HEK293 (cell line): ENCODE data around the gene LRRTM4.
"Not testable (repeated sequence)": the region's sequence is repeated elsewhere in the genome, so short reads cannot be mapped to it uniquely, and the experiment has no call there.

Experiments
- CTCF ChIA-PET: fragments of 350-600 bp; formaldehyde crosslinking; extraction: SDS; loops from one replicate; lab custom pipeline; 2021; ENCODE audit warnings: antibody characterized with exemption; lab: Yijun Ruan, JAX
- POLR2A ChIA-PET: fragments of 300-600 bp; formaldehyde crosslinking; extraction: SDS; loops from one replicate; lab custom pipeline; 2020; ENCODE audit warnings: antibody characterized with exemption, inconsistent platforms; lab: Yijun Ruan, JAX
- H3K27ac ChIP-seq: fragments of 200-500 bp; sonication (Bioruptor generic); 2 replicates; pipeline ENCODE4 v1.5.1; 2014; ENCODE audit warnings: low read depth, low read length, control low read depth, inconsistent platforms; ENCODE audit errors: extremely low read depth
- H3K36me3 ChIP-seq, 2 experiments: fragments of 200-500 bp in 1 of 2; sonication (Bioruptor generic) in 1 of 2; 1 replicate in 1 of 2; 2 replicates in 1 of 2; pipeline ENCODE4 v1.5.1; 2014 to 2017; ENCODE audit warnings: inconsistent platforms in 2 of 2, low read length in 2 of 2; ENCODE audit not compliant: control insufficient read depth in 2 of 2, insufficient read depth in 1 of 2
- H3K4me1 ChIP-seq: fragments of 200-500 bp; sonication (Bioruptor generic); 2 replicates; pipeline ENCODE4 v1.5.1; 2014; ENCODE audit warnings: mild to moderate bottlenecking, low read length, inconsistent platforms; ENCODE audit not compliant: control insufficient read depth, insufficient read depth
- H3K4me3 ChIP-seq: 2 replicates; pipeline ENCODE4 v1.5.1; 2011; ENCODE audit warnings: low read depth, mild to moderate bottlenecking, control low read depth, low read length, moderate library complexity
- H3K9me3 ChIP-seq: fragments of 200-500 bp; sonication (Bioruptor generic); 2 replicates; pipeline ENCODE4 v1.5.1; 2014; ENCODE audit warnings: low read depth, low read length, inconsistent platforms; ENCODE audit not compliant: control insufficient read depth, insufficient read depth
- GFI1B ChIP-seq: fragments of 450-650 bp; formaldehyde crosslinking; IDR thresholded peaks from 2 replicates; pipeline ENCODE4 v1.5.1; 2016; ENCODE audit warnings: missing biosample characterization, missing genetic modification characterization
- PBX3 ChIP-seq: sonication (generic); formaldehyde crosslinking; IDR thresholded peaks from 2 replicates; pipeline ENCODE4 v1.8.1; 2022; ENCODE audit warnings: mild to moderate bottlenecking, moderate library complexity, missing genetic modification reagents
- PRDM10 ChIP-seq: fragments of 450-650 bp; formaldehyde crosslinking; IDR thresholded peaks from 2 replicates; pipeline ENCODE4 v1.5.1; 2016; ENCODE audit warnings: missing biosample characterization, missing genetic modification characterization
- SP7 ChIP-seq: fragments of 450-650 bp; formaldehyde crosslinking; IDR thresholded peaks from 2 replicates; pipeline ENCODE4 v1.5.1; 2016; ENCODE audit warnings: missing biosample characterization, missing genetic modification characterization
- ZBTB8A ChIP-seq: fragments of 450-650 bp; formaldehyde crosslinking; IDR thresholded peaks from 2 replicates; pipeline ENCODE4 v1.5.1; 2016; ENCODE audit warnings: missing biosample characterization, missing genetic modification characterization
- ZNF157 ChIP-seq: fragments of 450-650 bp; formaldehyde crosslinking; IDR thresholded peaks from 2 replicates; pipeline ENCODE4 v1.5.1; 2016; ENCODE audit warnings: missing biosample characterization, missing genetic modification characterization
- ZNF169 ChIP-seq: fragments of 450-650 bp; formaldehyde crosslinking; IDR thresholded peaks from 2 replicates; pipeline ENCODE4 v1.5.1; 2016; ENCODE audit warnings: missing biosample characterization, missing genetic modification characterization
- ZNF2 ChIP-seq: fragments of 450-650 bp; formaldehyde crosslinking; IDR thresholded peaks from 2 replicates; pipeline ENCODE4 v1.5.1; 2016; ENCODE audit warnings: missing biosample characterization, missing genetic modification characterization
- ZNF354C ChIP-seq: fragments of 450-650 bp; formaldehyde crosslinking; IDR thresholded peaks from 2 replicates; pipeline ENCODE4 v1.5.1; 2016; ENCODE audit warnings: missing biosample characterization, missing genetic modification characterization, low read depth, borderline replicate concordance
- ZNF426 ChIP-seq: fragments of 450-650 bp; formaldehyde crosslinking; IDR thresholded peaks from 2 replicates; pipeline ENCODE4 v1.5.1; 2017; ENCODE audit warnings: missing biosample characterization, missing genetic modification characterization, mild to moderate bottlenecking, inconsistent platforms, moderate library complexity
- ZNF48 ChIP-seq: fragments of 450-650 bp; formaldehyde crosslinking; IDR thresholded peaks from 2 replicates; pipeline ENCODE4 v1.5.1; 2016; ENCODE audit warnings: missing biosample characterization, missing genetic modification characterization
- ZNF521 ChIP-seq: fragments of 450-650 bp; formaldehyde crosslinking; IDR thresholded peaks from 2 replicates; pipeline ENCODE4 v1.5.1; 2017; ENCODE audit warnings: missing biosample characterization, mild to moderate bottlenecking, missing genetic modification characterization
- ZNF544 ChIP-seq: fragments of 450-650 bp; formaldehyde crosslinking; IDR thresholded peaks from 2 replicates; pipeline ENCODE4 v1.5.0; 2017; ENCODE audit warnings: missing biosample characterization, missing genetic modification characterization
- ZNF548 ChIP-seq: fragments of 450-650 bp; formaldehyde crosslinking; IDR thresholded peaks from 2 replicates; pipeline ENCODE4 v1.5.1; 2016; ENCODE audit warnings: missing biosample characterization, missing genetic modification characterization
- ZNF600 ChIP-seq: fragments of 450-650 bp; formaldehyde crosslinking; IDR thresholded peaks from 2 replicates; pipeline ENCODE4 v1.5.1; 2016; ENCODE audit warnings: missing biosample characterization, missing genetic modification characterization
- ZNF677 ChIP-seq: fragments of 450-650 bp; IDR thresholded peaks from 2 replicates; pipeline ENCODE4 v1.5.0; 2018; ENCODE audit warnings: missing biosample characterization, mild to moderate bottlenecking, missing genetic modification characterization, moderate library complexity
- ZNF768 ChIP-seq: fragments of 450-650 bp; formaldehyde crosslinking; IDR thresholded peaks from 2 replicates; pipeline ENCODE4 v1.5.1; 2018; ENCODE audit warnings: missing biosample characterization, mild to moderate bottlenecking, missing genetic modification characterization
- ZNF792 ChIP-seq: fragments of 450-650 bp; formaldehyde crosslinking; IDR thresholded peaks from 2 replicates; pipeline ENCODE4 v1.5.1; 2016; ENCODE audit warnings: missing biosample characterization, missing genetic modification characterization

The LRRTM4 gene

GRCh38 chr2:76781313-76781712 is 740.9 kb downstream of the LRRTM4 start:
- H3K27ac ChIP-seq, H3K9me3 ChIP-seq, H3K4me3 ChIP-seq, POLR2A ChIA-PET, CTCF ChIA-PET, H3K36me3 ChIP-seq, H3K4me1 ChIP-seq: not testable (repeated sequence)

- H3K36me3 ChIP-seq = no peaks in the 10 kb centered on the region
- H3K27ac ChIP-seq = no peak overlapping the region
- ChIA-PET CTCF (no interaction called here), POLR2A (no interaction called here)
- no peaks in the 10 kb centered on the region for H3K9me3 ChIP-seq
- no peaks in the 10 kb centered on the region for H3K4me1 ChIP-seq
- H3K4me3 ChIP-seq = no peak overlapping the region
- TF ChIP-seq ZNF768 (tag by site-specific recombination) (no peak), PRDM10 (tag by site-specific recombination) (no peak), GFI1B (tag by site-specific recombination) (no peak), ZNF48 (tag by site-specific recombination) (no peak), ZNF792 (tag by site-specific recombination) (no peak), SP7 (tag by site-specific recombination) (no peak), ZNF521 (tag by site-specific recombination) (no peak), ZNF2 (no peak), ZNF677 (tag by site-specific recombination) (no peak), ZNF426 (no peak), ZBTB8A (no peak)
- TF ChIP-seq, all 188 proteins: peak for 0
Observed at GRCh38 chr2:76763276-76763675, 758.9 kb downstream of the LRRTM4 start.

GRCh38 chr2:76760367-76760704 is 761.8 kb downstream of the LRRTM4 start:
- TF ChIP-seq ZNF157 (tag by site-specific recombination) (no peak), ZNF354C (tag by site-specific recombination) (no peak), ZNF544 (tag by site-specific recombination) (no peak), ZNF600 (tag by site-specific recombination) (no peak), ZNF548 (tag by site-specific recombination) (no peak), ZNF169 (tag by site-specific recombination) (no peak), PBX3 (no peak)
- ChIA-PET CTCF (no interaction called here), POLR2A (no interaction called here)
- H3K36me3 ChIP-seq = no peaks in the 10 kb centered on the region
- no peaks in the 10 kb centered on the region for H3K4me1 ChIP-seq
- H3K27ac ChIP-seq = no peak overlapping the region
- no peak overlapping the region for H3K4me3 ChIP-seq
- no peaks in the 10 kb centered on the region for H3K9me3 ChIP-seq
